T-helper 17 cell (primary cell): ENCODE data around the gene PTCD2. TPM values are rescaled to one million over a fixed set of nuclear protein-coding genes. Genes with fewer than 3 reads are reported as not detected.

Experiments
- ATAC-seq: fragments of 150-1000 bp; cut with Tn5 transposase; 2 replicates; pipeline ENCODE4 v1.10.0; 2021; ENCODE audit warnings: mild to moderate bottlenecking, moderate library complexity
- DNase-seq, 3 donors: peaks; one replicate each; pipeline versions ENCODE4 v3.0.0 to v3.0.0-alpha.2; 2020 to 2021
- H3K9me3 ChIP-seq: one replicate; pipeline ENCODE4 v1.7.0; 2013; ENCODE audit warnings: low read length, mild to moderate bottlenecking; ENCODE audit not compliant: control insufficient read depth, poor library complexity, severe bottlenecking
- H3K27ac Mint-ChIP-seq: one replicate; pipeline ENCODE4 v1.8.0; 2022; ENCODE audit warnings: mild to moderate bottlenecking, moderate library complexity, mixed read lengths
- H3K27me3 Mint-ChIP-seq: one replicate; pipeline ENCODE4 v1.8.0; 2022; ENCODE audit warnings: mixed read lengths
- H3K36me3 Mint-ChIP-seq: one replicate; pipeline ENCODE4 v1.8.0; 2022; ENCODE audit warnings: low read depth, mixed read lengths
- H3K4me1 Mint-ChIP-seq: one replicate; pipeline ENCODE4 v1.8.0; 2022; ENCODE audit warnings: mild to moderate bottlenecking, mixed read lengths
- H3K4me3 Mint-ChIP-seq: one replicate; pipeline ENCODE4 v1.8.0; 2022; ENCODE audit warnings: mild to moderate bottlenecking, moderate library complexity, mixed read lengths
- total RNA-seq, 4 donors: library from RNA in 2 of 4; stranded (reverse) in 2 of 4; gene quantifications; one replicate each; pipeline ENCODE4 v1.2.3 and lab custom pipeline; 2022 to 2026

PTCD2 gene
- total RNA-seq, 2 donors from 2014 or later: 4.0 to 5.9 TPM

- H3K27ac Mint-ChIP-seq: no peak overlapping the region
- H3K4me1 Mint-ChIP-seq: peaks cover 3% of the 10 kb centered on the region
- no peaks in the 10 kb centered on the region for H3K9me3 ChIP-seq
- DNase-seq (no peak), ATAC-seq (no peak)
- H3K27me3 Mint-ChIP-seq: no peaks in the 10 kb centered on the region
- no peak overlapping the region for H3K4me3 Mint-ChIP-seq
- H3K36me3 Mint-ChIP-seq: peaks cover 7% of the 10 kb centered on the region
Observed at GRCh38 chr5:72364951-72365350, 44.8 kb downstream of the PTCD2 start.

GRCh38 chr5:72366324-72366976, 46.3 kb downstream of the PTCD2 start:
- peak in 1 of 3 donors; percentile 9 for DNase-seq
- Mint-ChIP-seq H3K27me3 (no peaks in the 10 kb centered on the region), H3K4me3 (no peak overlapping the region), H3K27ac (no peak overlapping the region), H3K36me3 (peaks cover 10% of the 10 kb centered on the region), H3K4me1 (peaks cover 3% of the 10 kb centered on the region)
- H3K9me3 ChIP-seq: no peaks in the 10 kb centered on the region
- peak; percentile 70 for ATAC-seq

- DNase-seq: no peak
- H3K36me3 Mint-ChIP-seq: peaks cover 3% of the 10 kb centered on the region
- H3K9me3 ChIP-seq: no peaks in the 10 kb centered on the region
- peaks cover 3% of the 10 kb centered on the region for H3K4me1 Mint-ChIP-seq
- no peak overlapping the region for H3K27ac Mint-ChIP-seq
- no peak for ATAC-seq
- no peaks in the 10 kb centered on the region for H3K27me3 Mint-ChIP-seq
- no peak overlapping the region for H3K4me3 Mint-ChIP-seq
Observed at GRCh38 chr5:72368271-72368670, 48.1 kb downstream of the PTCD2 start.

GRCh38 chr5:72369301-72369700, 49.1 kb downstream of the PTCD2 start:
- H3K4me3 Mint-ChIP-seq: no peak overlapping the region
- H3K36me3 Mint-ChIP-seq: peaks cover 3% of the 10 kb centered on the region

GRCh38 chr5:72369711-72370110, 49.5 kb downstream of the PTCD2 start:
- no peak overlapping the region for H3K27ac Mint-ChIP-seq
- peaks cover 3% of the 10 kb centered on the region for H3K4me1 Mint-ChIP-seq
- H3K4me3 Mint-ChIP-seq: no peak overlapping the region
- H3K9me3 ChIP-seq: no peaks in the 10 kb centered on the region
- H3K36me3 Mint-ChIP-seq: peaks cover 3% of the 10 kb centered on the region
- ATAC-seq (no peak), DNase-seq (no peak)
- no peaks in the 10 kb centered on the region for H3K27me3 Mint-ChIP-seq

More at GRCh38 chr5:72369301-72369700, 49.1 kb downstream of the PTCD2 start:
- ATAC-seq (no peak), DNase-seq (no peak)
- H3K27me3 Mint-ChIP-seq: no peaks in the 10 kb centered on the region
- H3K9me3 ChIP-seq: no peaks in the 10 kb centered on the region
- no peak overlapping the region for H3K27ac Mint-ChIP-seq
- peaks cover 3% of the 10 kb centered on the region for H3K4me1 Mint-ChIP-seq

DNA sequence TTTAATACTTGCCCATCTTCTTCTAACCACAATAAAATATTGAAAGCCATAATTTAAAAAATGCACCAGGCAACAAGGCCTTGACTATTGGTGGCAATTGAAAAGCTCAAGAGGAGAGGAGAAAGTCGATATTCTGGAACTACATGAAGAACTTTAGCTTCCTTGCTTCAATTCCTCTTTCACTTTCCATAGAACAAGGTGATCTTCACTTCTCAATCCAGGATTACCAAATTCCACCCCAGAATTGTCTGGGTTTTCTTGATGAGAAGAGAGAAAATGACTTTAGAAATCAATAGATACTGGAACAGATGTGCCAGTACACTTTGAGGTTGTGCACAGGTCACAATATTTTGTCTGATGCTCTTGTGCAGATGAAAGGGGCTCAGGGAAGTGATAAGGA, 52.2 kb downstream of the PTCD2 start:
- no peak overlapping the region for H3K27ac Mint-ChIP-seq
- H3K27me3 Mint-ChIP-seq: peaks cover 19% of the 10 kb centered on the region
- H3K36me3 Mint-ChIP-seq: peaks cover 3% of the 10 kb centered on the region
- no peak overlapping the region for H3K4me3 Mint-ChIP-seq
- DNase-seq (no peak), ATAC-seq (no peak)
- no peaks in the 10 kb centered on the region for H3K9me3 ChIP-seq
- H3K4me1 Mint-ChIP-seq: peaks cover 3% of the 10 kb centered on the region

DNA sequence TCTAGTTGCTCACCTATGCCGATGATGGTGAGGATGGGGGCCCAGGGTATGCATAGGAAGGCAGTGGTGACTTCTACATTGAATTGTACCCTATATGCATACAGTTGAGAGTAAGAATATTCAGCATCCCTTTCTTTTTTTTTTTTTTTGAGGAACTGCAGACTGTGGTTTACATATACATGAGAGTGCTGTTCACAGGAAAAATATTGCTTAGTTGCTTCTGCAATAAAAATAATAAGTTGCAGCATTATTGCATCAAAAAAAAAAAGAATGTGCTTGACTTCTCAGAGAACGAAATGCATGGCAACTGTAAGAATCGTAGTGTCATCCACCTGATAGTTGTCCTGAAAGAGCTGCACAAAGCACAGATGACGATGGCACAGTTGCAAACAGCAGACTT, 52.8 kb downstream of the PTCD2 start:
- ATAC-seq: no peak
- no peak overlapping the region for H3K27ac Mint-ChIP-seq
- peaks cover 3% of the 10 kb centered on the region for H3K4me1 Mint-ChIP-seq
- no peak overlapping the region for H3K4me3 Mint-ChIP-seq
- H3K36me3 Mint-ChIP-seq: peaks cover 3% of the 10 kb centered on the region
- no peak for DNase-seq
- no peaks in the 10 kb centered on the region for H3K9me3 ChIP-seq
- H3K27me3 Mint-ChIP-seq: peaks cover 21% of the 10 kb centered on the region

GRCh38 chr5:72374844-72375243, 54.7 kb downstream of the PTCD2 start:
- H3K27me3 Mint-ChIP-seq: peaks cover 27% of the 10 kb centered on the region
- no peak for DNase-seq
- no peaks in the 10 kb centered on the region for H3K4me1 Mint-ChIP-seq
- H3K36me3 Mint-ChIP-seq: peaks cover 3% of the 10 kb centered on the region
- no peaks in the 10 kb centered on the region for H3K9me3 ChIP-seq
- ATAC-seq: no peak
- no peak overlapping the region for H3K27ac Mint-ChIP-seq
- no peak overlapping the region for H3K4me3 Mint-ChIP-seq

GRCh38 chr5:72376381-72376780, 56.2 kb downstream of the PTCD2 start:
- Mint-ChIP-seq H3K4me3 (no peak overlapping the region), H3K27ac (no peak overlapping the region), H3K36me3 (no peaks in the 10 kb centered on the region), H3K4me1 (no peaks in the 10 kb centered on the region), H3K27me3 (peaks cover 27% of the 10 kb centered on the region)
- DNase-seq (no peak), ATAC-seq (no peak)
- no peaks in the 10 kb centered on the region for H3K9me3 ChIP-seq

- H3K4me3 Mint-ChIP-seq: no peak overlapping the region
- H3K27me3 Mint-ChIP-seq: peaks cover 27% of the 10 kb centered on the region
- no peak for DNase-seq
Observed at GRCh38 chr5:72377910-72378638, 57.9 kb downstream of the PTCD2 start.

DNA sequence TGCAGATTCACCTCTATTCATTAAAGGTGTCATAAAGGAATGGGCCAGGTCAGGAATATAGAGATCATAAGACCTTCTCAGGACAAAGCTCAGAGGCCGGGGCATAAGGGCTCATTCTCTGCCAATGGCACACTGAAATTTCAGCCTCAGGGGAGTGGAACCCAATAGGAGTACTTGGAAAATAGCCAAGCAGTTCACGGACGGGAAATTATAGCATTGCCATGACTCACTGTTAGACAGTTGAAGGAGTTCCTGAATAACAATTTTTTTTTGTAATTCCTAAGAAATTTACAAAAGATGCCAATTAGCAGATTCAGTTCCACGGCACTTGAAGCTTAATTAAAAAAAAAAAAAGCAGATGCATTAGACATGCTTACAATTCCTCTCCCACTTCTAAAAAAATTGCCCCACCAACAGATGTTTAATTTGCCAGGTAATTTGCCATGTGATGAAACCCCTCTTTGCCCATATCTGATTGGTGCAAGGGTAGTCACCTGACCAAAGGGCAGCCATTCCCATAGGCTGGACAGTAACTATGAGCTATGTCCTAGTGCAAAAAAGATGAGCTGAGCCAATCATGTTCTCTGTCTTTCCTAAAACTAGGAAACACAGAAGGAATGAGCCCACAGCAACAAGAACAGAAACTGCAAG, 58.6 kb downstream of the PTCD2 start:
- Mint-ChIP-seq H3K4me1 (no peaks in the 10 kb centered on the region), H3K27ac (no peak overlapping the region), H3K27me3 (peaks cover 27% of the 10 kb centered on the region), H3K4me3 (no peak overlapping the region), H3K36me3 (no peaks in the 10 kb centered on the region)
- H3K9me3 ChIP-seq: no peaks in the 10 kb centered on the region
- DNase-seq (no peak), ATAC-seq (no peak)

More at GRCh38 chr5:72377910-72378638, 57.9 kb downstream of the PTCD2 start:
- H3K9me3 ChIP-seq: no peaks in the 10 kb centered on the region
- Mint-ChIP-seq H3K4me1 (no peaks in the 10 kb centered on the region), H3K27ac (no peak overlapping the region), H3K36me3 (no peaks in the 10 kb centered on the region)
- ATAC-seq: no peak

DNA sequence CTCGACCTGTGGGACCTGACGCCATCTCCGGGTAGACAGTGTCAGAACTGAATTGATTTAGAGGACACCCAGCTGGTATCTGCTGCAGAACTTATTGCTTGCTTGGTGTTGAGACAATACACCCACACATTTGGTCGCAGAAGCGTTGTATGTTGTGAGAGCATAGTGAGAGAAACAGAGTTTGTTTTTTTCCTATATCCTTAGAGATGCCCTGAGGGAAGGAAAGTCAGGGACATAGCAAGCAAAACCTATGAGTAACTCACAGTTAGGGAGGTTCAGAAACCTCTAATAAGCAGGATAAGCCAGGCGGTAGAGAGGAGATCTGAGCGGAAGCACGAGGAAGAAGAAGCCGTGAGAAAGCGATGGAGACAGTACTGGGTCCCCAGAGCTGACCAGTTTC, 59.8 kb downstream of the PTCD2 start:
- Mint-ChIP-seq H3K36me3 (no peaks in the 10 kb centered on the region), H3K4me3 (no peak overlapping the region), H3K4me1 (no peaks in the 10 kb centered on the region), H3K27me3 (peaks cover 27% of the 10 kb centered on the region), H3K27ac (no peak overlapping the region)
- DNase-seq: no peak
- no peaks in the 10 kb centered on the region for H3K9me3 ChIP-seq
- no peak for ATAC-seq

GRCh38 chr5:72380492-72381274, 60.5 kb downstream of the PTCD2 start:
- H3K27me3 Mint-ChIP-seq: peaks cover 22% of the 10 kb centered on the region
- H3K4me3 Mint-ChIP-seq: no peak overlapping the region
- H3K27ac Mint-ChIP-seq: no peak overlapping the region
- DNase-seq: no peak
- no peaks in the 10 kb centered on the region for H3K36me3 Mint-ChIP-seq
- ATAC-seq: no peak
- H3K9me3 ChIP-seq: no peaks in the 10 kb centered on the region
- no peaks in the 10 kb centered on the region for H3K4me1 Mint-ChIP-seq
